Anterior cingulate cortex (tissue), 58 donors: Measurements from ENCODE around the gene CTR9.
"Not testable (repeated sequence)": the region's sequence is repeated elsewhere in the genome, so short reads cannot be mapped to it uniquely, and the experiment has no call there.

ENCODE experiments used
- DNase-seq, 58 donors: peaks; one replicate each; lab custom pipeline; 2025; lab: John Stamatoyannopoulos, UW

CTR9 gene

GRCh38 chr11:10808553-10809372, 57.7 kb downstream of the CTR9 start, which contains the start of gene EIF4G2:
Gene EIF4G2 (minus strand): TSS chr11:10808926.
- peak; percentile 92 to 100 (median 99) for DNase-seq

- peak in 27 of 58 donors; percentile 21 to 78 (median 57) for DNase-seq
These were observed 58.5 kb downstream of the CTR9 start for GRCh38 chr11:10809373-10810160.

- no peak for DNase-seq
These were observed 62.9 kb downstream of the CTR9 start for GRCh38 chr11:10813945-10814344.

- no peak for DNase-seq
These were observed 67.5 kb downstream of the CTR9 start for GRCh38 chr11:10818594-10818993.

GRCh38 chr11:10822491-10822890, 71.4 kb downstream of the CTR9 start:
- DNase-seq: not testable (repeated sequence)

GRCh38 chr11:10823152-10823579, 72.1 kb downstream of the CTR9 start:
- no peak for DNase-seq

- no peak for DNase-seq
These were observed 73.8 kb downstream of the CTR9 start for GRCh38 chr11:10824888-10825287.

- DNase-seq: no peak
These were observed 77.4 kb downstream of the CTR9 start for GRCh38 chr11:10828402-10828801.

GRCh38 chr11:10829139-10829538, 78.1 kb downstream of the CTR9 start:
- DNase-seq: no peak
